HepG2 (cell line): ENCODE measurements around the gene PDHX. TPM values are rescaled to one million over a fixed set of nuclear protein-coding genes. Genes with fewer than 3 reads are reported as not detected.

ENCODE experiments used
- ATAC-seq: fragments of 200-7000 bp; cut with Tn5 transposase; 3 replicates; pipeline ENCODE4 v1.9.1; 2020; ENCODE audit warnings: mild to moderate bottlenecking, moderate library complexity
- BruUV-seq: library from RNA; stranded (reverse); fragments of 400-500 nt; replicated peaks from 2 replicates; lab custom pipeline; 2021; lab: Mats Ljungman, UMichigan
- CTCF ChIA-PET: fragments of 300-600 bp; formaldehyde crosslinking; extraction: SDS; loops from one replicate; lab custom pipeline; 2021; ENCODE audit warnings: low total read pairs, inconsistent platforms, low intra/inter-chr PET ratio; lab: Yijun Ruan, JAX
- POLR2A ChIA-PET: fragments of 350-600 bp; sonication (Branson Sonifier 250); formaldehyde crosslinking; loops from one replicate; lab custom pipeline; 2020; ENCODE audit warnings: antibody characterized with exemption, inconsistent platforms; lab: Yijun Ruan, JAX
- DNase-seq: peaks from one replicate; pipeline ENCODE4 v3.0.0-alpha.2; 2015; ENCODE audit warnings: low spot score
- FAIRE-seq: peaks from 3 replicates; lab custom pipeline; 2011; peaks lifted over from hg19 to GRCh38; lab: Jason Lieb, UNC
- H2AFZ ChIP-seq: one replicate; pipeline ENCODE4 v1.6.1; 2011; ENCODE audit warnings: low read length, inconsistent platforms
- H3K27ac ChIP-seq: fragments of 300-600 bp; 3 replicates; pipeline ENCODE4 v1.8.0; 2011; ENCODE audit warnings: mixed run types, mild to moderate bottlenecking, mixed read lengths, low read length, inconsistent platforms; ENCODE audit not compliant: insufficient read depth; ENCODE audit errors: extremely low read length
- H3K27me3 ChIP-seq, 2 experiments: fragments of 200-600 bp in 1 of 2; 2 replicates in 1 of 2; 3 replicates in 1 of 2; pipeline versions ENCODE4 v1.6.0 to v1.8.0; 2011; ENCODE audit warnings: low read length in 2 of 2, mild to moderate bottlenecking in 2 of 2, moderate library complexity in 2 of 2, inconsistent platforms in 1 of 2; ENCODE audit not compliant: insufficient read depth in 2 of 2, control insufficient read depth in 1 of 2
- H3K36me3 ChIP-seq, 2 experiments: fragments of 200-600 bp in 1 of 2; replicated peaks in 1 of 2; 2 replicates in 1 of 2; 3 replicates in 1 of 2; pipeline versions ENCODE4 v1.5.1 to v1.8.0; 2011; ENCODE audit warnings: low read length in 2 of 2, inconsistent platforms in 1 of 2; ENCODE audit not compliant: insufficient read depth in 2 of 2, control insufficient read depth in 1 of 2
- H3K4me1 ChIP-seq: 2 replicates; pipeline ENCODE4 v1.5.1; 2012; ENCODE audit warnings: low read length, inconsistent platforms; ENCODE audit not compliant: insufficient read depth
- H3K4me2 ChIP-seq: 2 replicates; pipeline ENCODE4 v1.6.0; 2011; ENCODE audit warnings: low read depth, low read length, inconsistent platforms
- H3K4me3 ChIP-seq, 3 experiments: fragments of 200-600 bp in 1 of 3; sonication (generic), shearing (Covaris generic) in 1 of 3; replicated peaks in 1 of 3; 2 replicates each; pipeline ENCODE4 v1.5.1; 2011 to 2016; ENCODE audit warnings: low read length in 3 of 3, inconsistent platforms in 2 of 3, low read depth in 2 of 3, mild to moderate bottlenecking in 2 of 3, control low read depth in 1 of 3, mixed read lengths in 1 of 3; ENCODE audit not compliant: insufficient read depth in 1 of 3
- H3K79me2 ChIP-seq: one replicate; pipeline ENCODE4 v1.6.1; 2011; ENCODE audit warnings: low read length, inconsistent platforms; ENCODE audit not compliant: insufficient read depth
- H3K9ac ChIP-seq: 2 replicates; pipeline ENCODE4 v1.6.0; 2011; ENCODE audit warnings: mild to moderate bottlenecking, low read depth, low read length, inconsistent platforms; ENCODE audit not compliant: insufficient read depth
- H3K9me3 ChIP-seq: 2 replicates; pipeline ENCODE4 v1.5.1; 2012; ENCODE audit warnings: mild to moderate bottlenecking, low read length
- H4K20me1 ChIP-seq: 2 replicates; pipeline ENCODE4 v1.6.0; 2011; ENCODE audit warnings: inconsistent platforms, mild to moderate bottlenecking, low read length, moderate library complexity; ENCODE audit not compliant: insufficient read depth
- NR2F2 ChIP-seq: IDR thresholded peaks from 2 replicates; pipeline ENCODE4 v1.6.1; 2012; ENCODE audit warnings: low read depth, inconsistent platforms, borderline replicate concordance
- THYN1 ChIP-seq: sonication (generic); formaldehyde crosslinking; IDR thresholded peaks from 2 replicates; pipeline ENCODE4 v1.8.1; 2023; ENCODE audit warnings: low read depth, mild to moderate bottlenecking, moderate library complexity, missing genetic modification reagents, borderline replicate concordance
- ZBTB10 ChIP-seq: sonication (generic); formaldehyde crosslinking; IDR thresholded peaks from 2 replicates; pipeline ENCODE4 v1.4.0; 2020; ENCODE audit warnings: missing genetic modification reagents, borderline replicate concordance
- ZNF839 ChIP-seq: sonication (generic); formaldehyde crosslinking; IDR thresholded peaks from 2 replicates; pipeline ENCODE4 v1.4.0; 2020; ENCODE audit warnings: missing genetic modification reagents, mild to moderate bottlenecking, borderline replicate concordance
- ZSCAN21 ChIP-seq: sonication (generic); formaldehyde crosslinking; IDR thresholded peaks from 2 replicates; pipeline ENCODE4 v1.8.0; 2022; ENCODE audit warnings: mild to moderate bottlenecking, missing genetic modification reagents, moderate library complexity, borderline replicate concordance
- WGBS: methylation state at CpG from one replicate; pipeline ENCODE4 v1.1.6; 2017; ENCODE audit warnings: low lambda C conversion rate; 5-methylcytosine and 5-hydroxymethylcytosine counted together
- in situ Hi-C: cut with HindIII; loops from 2 replicates; pipeline ENCODE4 v1.10.0; 2017; ENCODE audit warnings: low pct_unique_long_range_greater_than_20kb; ENCODE audit not compliant: extremely low pct_ligation_motif_present
- intact Hi-C: fragments of 100-400 bp; cut with micrococcal nuclease; formaldehyde crosslinking; loops from one replicate; pipeline ENCODE4 v1.10.0; 2022; ENCODE audit not compliant: unreplicated experiment
- polyA plus RNA-seq, 8 experiments: library from polyadenylated mRNA; depleted of rRNA in 3 of 8; stranded (reverse) in 7 of 8; unstranded in 1 of 8; fragments of >200 nt; fragmentation: Illumina TruSeq in 4 of 8; extraction: Trizol in 4 of 8; gene quantifications; 2 replicates each; pipeline versions ENCODE4 v1.2.1 to v1.2.3, GENCODE V29; 2011 to 2016; ENCODE audit warnings: low read depth in 4 of 8, missing spikeins in 1 of 8, mixed read lengths in 1 of 8; ENCODE audit not compliant: insufficient read depth in 1 of 8
- total RNA-seq, 5 experiments: library from RNA; depleted of rRNA; stranded (reverse); fragments of >200 nt; fragmentation: Illumina TruSeq; extraction: Trizol; gene quantifications; 2 replicates each; pipeline ENCODE4 v1.2.3, GENCODE V29; 2016; ENCODE audit warnings: low read depth in 1 of 5

Gene PDHX
- total and polyA plus RNA-seq, 2 of the 13 experiments (the other 11 are each of a cell fraction or from before 2014, with no cell fraction given): 41.0 to 73.8 TPM

- TF ChIP-seq ZBTB10 (no peak), NR2F2 (no peak)
Measured at GRCh38 chr11:34898474-34898873, 17.9 kb upstream of the PDHX start (continued).

GRCh38 chr11:34899633-34900016 lies 16.8 kb upstream of the PDHX start:
- 82% methylated on average over 5 of the region's 5 CpGs for WGBS
- Histone ChIP-seq H3K4me2 (no peak overlapping the region), H3K36me3 (no peaks in the 10 kb centered on the region; a peak in 1 of 5 replicates), H3K4me1 (peaks cover 9% of the 10 kb centered on the region), H3K4me3 (no peak overlapping the region), H3K9me3 (no peaks in the 10 kb centered on the region), H3K27ac (no peak overlapping the region), H3K27me3 (no peaks in the 10 kb centered on the region), H4K20me1 (no peaks in the 10 kb centered on the region), H2AFZ (no peak overlapping the region), H3K9ac (no peak overlapping the region), H3K79me2 (peaks cover 3% of the 10 kb centered on the region)
- POLR2A ChIA-PET: no interaction called here
- TF ChIP-seq ZNF839 (CRISPR knock-in tag) (no peak), ZSCAN21 (no peak), THYN1 (CRISPR knock-in tag) (no peak)
- FAIRE-seq (no peak), DNase-seq (no peak), ATAC-seq (no peak)
- CTCF ChIA-PET: interaction anchor here (1.2 to 2.0 kb wide), 5 partner anchors 313 to 540 kb away, joined by 5 to 19 read pairs (median 7); no protein-coding TSS in a partner anchor
- intact Hi-C loops: loop anchor here (1.0 to 10.0 kb wide), 5 partner anchors 155 to 1042 kb away; partner anchors contain the start of gene ELF5
- no TSS peak for BruUV-seq
- in situ Hi-C loops: loop anchor here (10.0 to 25.0 kb wide), 2 partner anchors 535 to 737 kb away; no protein-coding TSS in a partner anchor
